ENCODE data around the gene MRI1. TPM values are rescaled to one million over a fixed set of nuclear protein-coding genes. Genes with fewer than 3 reads are reported as not detected.

MRI1 gene
- total RNA-seq, 1 experiment from 2014 or later, result 19.5 TPM

DNA sequence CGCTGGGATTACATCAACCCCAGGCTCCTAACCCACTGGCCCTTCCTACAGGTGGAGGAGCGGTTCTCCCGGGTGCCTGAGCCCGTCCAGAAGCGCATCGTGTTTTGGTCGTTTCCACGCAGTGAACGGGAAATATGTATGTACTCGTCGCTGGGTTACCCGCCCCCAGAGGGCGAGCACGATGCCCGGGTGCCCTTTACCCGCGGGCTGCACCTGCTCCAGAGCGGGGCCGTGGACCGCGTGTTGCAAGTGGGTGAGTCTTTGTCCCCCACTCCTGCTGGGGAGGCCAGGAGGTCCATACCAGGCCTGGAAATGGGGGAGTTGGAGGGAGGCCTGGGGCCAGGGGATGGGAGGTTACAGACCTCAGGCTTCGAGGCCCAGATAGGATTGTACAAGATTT, 35.3 kb downstream of the MRI1 start:
- peaks cover 17% of the 10 kb centered on the region for H3K4me1 ChIP-seq (ENCODE audit: control insufficient read depth, insufficient read depth, low read length)
- ATAC-seq, result no peak
- H3K27ac ChIP-seq (ENCODE audit: low read length), result no peak overlapping the region
- H3K36me3 ChIP-seq (ENCODE audit: control insufficient read depth, insufficient read depth, low read length), result no peaks in the 10 kb centered on the region; the same call in 1 of the 2 replicates
- intact Hi-C loops (cut with micrococcal nuclease; ENCODE audit: unreplicated experiment), result no loop called here
- CTCF ChIA-PET, result no interaction called here
- no TSS peak for BruUV-seq (replicated peaks)
- no peak for DNase-seq (ENCODE audit: low read depth, low spot score)
- no peaks in the 10 kb centered on the region for H3K9me3 ChIP-seq (ENCODE audit: control insufficient read depth, insufficient read depth, low read depth, low read length)
- in situ Hi-C loops (cut with HindIII; ENCODE audit: low pct_unique_long_range_greater_than_20kb, low sequenced_read_pairs), result no loop called here
- no peaks in the 10 kb centered on the region for H3K27me3 ChIP-seq (ENCODE audit: control insufficient read depth, insufficient read depth, low read length)
- POLR2A ChIA-PET, result no interaction called here
- no peak overlapping the region for H3K4me3 ChIP-seq (ENCODE audit: low read depth in 2 of 2, low read length in 2 of 2)
- TF ChIP-seq TCF7L2 (IDR thresholded peaks at IDR 0.05; ENCODE audit: low read depth, low read length) (no peak), POLR2AphosphoS5 (IDR thresholded peaks at IDR 0.05; ENCODE audit: low read depth, low read length) (no peak), SIN3A (IDR thresholded peaks at IDR 0.05; ENCODE audit: borderline replicate concordance, insufficient read depth, low read depth, low read length) (no peak)
- TF ChIP-seq, protein P1, sequence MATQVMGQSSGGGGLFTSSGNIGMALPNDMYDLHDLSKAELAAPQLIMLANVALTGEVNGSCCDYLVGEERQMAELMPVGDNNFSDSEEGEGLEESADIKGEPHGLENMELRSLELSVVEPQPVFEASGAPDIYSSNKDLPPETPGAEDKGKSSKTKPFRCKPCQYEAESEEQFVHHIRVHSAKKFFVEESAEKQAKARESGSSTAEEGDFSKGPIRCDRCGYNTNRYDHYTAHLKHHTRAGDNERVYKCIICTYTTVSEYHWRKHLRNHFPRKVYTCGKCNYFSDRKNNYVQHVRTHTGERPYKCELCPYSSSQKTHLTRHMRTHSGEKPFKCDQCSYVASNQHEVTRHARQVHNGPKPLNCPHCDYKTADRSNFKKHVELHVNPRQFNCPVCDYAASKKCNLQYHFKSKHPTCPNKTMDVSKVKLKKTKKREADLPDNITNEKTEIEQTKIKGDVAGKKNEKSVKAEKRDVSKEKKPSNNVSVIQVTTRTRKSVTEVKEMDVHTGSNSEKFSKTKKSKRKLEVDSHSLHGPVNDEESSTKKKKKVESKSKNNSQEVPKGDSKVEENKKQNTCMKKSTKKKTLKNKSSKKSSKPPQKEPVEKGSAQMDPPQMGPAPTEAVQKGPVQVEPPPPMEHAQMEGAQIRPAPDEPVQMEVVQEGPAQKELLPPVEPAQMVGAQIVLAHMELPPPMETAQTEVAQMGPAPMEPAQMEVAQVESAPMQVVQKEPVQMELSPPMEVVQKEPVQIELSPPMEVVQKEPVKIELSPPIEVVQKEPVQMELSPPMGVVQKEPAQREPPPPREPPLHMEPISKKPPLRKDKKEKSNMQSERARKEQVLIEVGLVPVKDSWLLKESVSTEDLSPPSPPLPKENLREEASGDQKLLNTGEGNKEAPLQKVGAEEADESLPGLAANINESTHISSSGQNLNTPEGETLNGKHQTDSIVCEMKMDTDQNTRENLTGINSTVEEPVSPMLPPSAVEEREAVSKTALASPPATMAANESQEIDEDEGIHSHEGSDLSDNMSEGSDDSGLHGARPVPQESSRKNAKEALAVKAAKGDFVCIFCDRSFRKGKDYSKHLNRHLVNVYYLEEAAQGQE (IDR thresholded peaks at IDR 0.05; ENCODE audit: insufficient read depth in 1 of 2, low read depth in 2 of 2, low read length in 1 of 2), result no peak
- TF ChIP-seq, protein P2, sequence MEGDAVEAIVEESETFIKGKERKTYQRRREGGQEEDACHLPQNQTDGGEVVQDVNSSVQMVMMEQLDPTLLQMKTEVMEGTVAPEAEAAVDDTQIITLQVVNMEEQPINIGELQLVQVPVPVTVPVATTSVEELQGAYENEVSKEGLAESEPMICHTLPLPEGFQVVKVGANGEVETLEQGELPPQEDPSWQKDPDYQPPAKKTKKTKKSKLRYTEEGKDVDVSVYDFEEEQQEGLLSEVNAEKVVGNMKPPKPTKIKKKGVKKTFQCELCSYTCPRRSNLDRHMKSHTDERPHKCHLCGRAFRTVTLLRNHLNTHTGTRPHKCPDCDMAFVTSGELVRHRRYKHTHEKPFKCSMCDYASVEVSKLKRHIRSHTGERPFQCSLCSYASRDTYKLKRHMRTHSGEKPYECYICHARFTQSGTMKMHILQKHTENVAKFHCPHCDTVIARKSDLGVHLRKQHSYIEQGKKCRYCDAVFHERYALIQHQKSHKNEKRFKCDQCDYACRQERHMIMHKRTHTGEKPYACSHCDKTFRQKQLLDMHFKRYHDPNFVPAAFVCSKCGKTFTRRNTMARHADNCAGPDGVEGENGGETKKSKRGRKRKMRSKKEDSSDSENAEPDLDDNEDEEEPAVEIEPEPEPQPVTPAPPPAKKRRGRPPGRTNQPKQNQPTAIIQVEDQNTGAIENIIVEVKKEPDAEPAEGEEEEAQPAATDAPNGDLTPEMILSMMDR (IDR thresholded peaks at IDR 0.05), result no peak

DNA sequence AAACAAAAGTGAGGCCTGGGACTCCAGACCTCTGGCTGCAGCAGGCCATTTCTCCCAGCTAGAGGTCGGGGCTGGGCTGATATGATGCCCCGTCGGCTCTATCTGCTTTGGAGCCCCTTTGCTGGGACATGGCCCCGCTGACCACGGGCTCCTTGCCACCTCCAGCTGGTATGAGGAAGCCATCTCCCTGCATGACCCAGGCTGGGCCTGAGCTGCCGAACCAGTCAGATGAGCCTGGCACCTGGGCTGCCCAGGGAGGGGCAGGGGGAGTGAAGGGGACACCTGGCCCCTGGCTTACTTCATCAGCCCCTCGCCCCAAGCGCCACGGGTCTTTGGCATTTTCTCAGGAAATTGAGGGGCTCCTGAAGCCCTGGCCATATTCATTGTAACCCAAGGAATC, 38.7 kb downstream of the MRI1 start:
- Histone ChIP-seq H3K4me1 (ENCODE audit: control insufficient read depth, insufficient read depth, low read length) (peaks cover under 1% of the 10 kb centered on the region; the same call in 1 of the 2 replicates), H3K27ac (ENCODE audit: low read length) (no peak overlapping the region), H3K9me3 (ENCODE audit: control insufficient read depth, insufficient read depth, low read depth, low read length) (no peaks in the 10 kb centered on the region), H3K4me3 (ENCODE audit: low read depth in 2 of 2, low read length in 2 of 2) (no peak overlapping the region), H3K27me3 (ENCODE audit: control insufficient read depth, insufficient read depth, low read length) (no peaks in the 10 kb centered on the region), H3K36me3 (ENCODE audit: control insufficient read depth, insufficient read depth, low read length) (no peaks in the 10 kb centered on the region)
- TF ChIP-seq POLR2AphosphoS5 (IDR thresholded peaks at IDR 0.05; ENCODE audit: low read depth, low read length) (no peak), TCF7L2 (IDR thresholded peaks at IDR 0.05; ENCODE audit: low read depth, low read length) (no peak), SIN3A (IDR thresholded peaks at IDR 0.05; ENCODE audit: borderline replicate concordance, insufficient read depth, low read depth, low read length) (no peak)
- TF ChIP-seq, protein P1 (IDR thresholded peaks at IDR 0.05; ENCODE audit: insufficient read depth in 1 of 2, low read depth in 2 of 2, low read length in 1 of 2), result no peak
- TF ChIP-seq, protein P2 (IDR thresholded peaks at IDR 0.05), result no peak
- no peak for ATAC-seq
- no peak for DNase-seq (ENCODE audit: low read depth, low spot score)
- BruUV-seq (replicated peaks), result no TSS peak
- ChIA-PET POLR2A (interaction anchor here (0.6 kb wide), 1 partner anchor 34 kb away, joined by 3 read pairs; no protein-coding TSS in a partner anchor), CTCF (no interaction called here)
- intact Hi-C loops (cut with micrococcal nuclease; ENCODE audit: unreplicated experiment), result no loop called here
- in situ Hi-C loops (cut with HindIII; ENCODE audit: low pct_unique_long_range_greater_than_20kb, low sequenced_read_pairs), result no loop called here
